IMR-90 (cell line): ENCODE measurements around the gene SLC8A1. TPM values are rescaled to one million over a fixed set of nuclear protein-coding genes. Genes with fewer than 3 reads are reported as not detected.

Experiments used
- ATAC-seq: fragments of 200-7000 bp; cut with Tn5 transposase; 2 replicates; pipeline ENCODE4 v1.9.1; 2020; ENCODE audit warnings: low read depth, mild to moderate bottlenecking, moderate library complexity
- BruUV-seq: library from RNA; stranded (reverse); fragments of 400-500 nt; replicated peaks from 2 replicates; lab custom pipeline; 2021; lab: Mats Ljungman, UMichigan
- CTCF ChIA-PET: fragments of 300-600 bp; formaldehyde crosslinking; extraction: SDS; loops from one replicate; lab custom pipeline; 2021; ENCODE audit warnings: antibody characterized with exemption; lab: Yijun Ruan, JAX
- POLR2A ChIA-PET: fragments of 300-600 bp; sonication (Branson Sonifier 250); formaldehyde crosslinking; loops from one replicate; lab custom pipeline; 2022; ENCODE audit warnings: antibody characterized with exemption; ENCODE audit not compliant: unreplicated experiment; lab: Charles Lee
- DNase-seq: peaks from one replicate; pipeline ENCODE4 v3.0.0; 2013
- H2AFZ ChIP-seq: replicated peaks from 2 replicates; pipeline ENCODE3; 2013; ENCODE audit warnings: low read length, mild to moderate bottlenecking; ENCODE audit not compliant: poor library complexity
- H2AK5ac ChIP-seq: 2 replicates; pipeline ENCODE4 v1.6.1; 2013; ENCODE audit warnings: low read depth, low read length, inconsistent platforms
- H2AK9ac ChIP-seq: replicated peaks from 2 replicates; pipeline ENCODE3; 2013; ENCODE audit warnings: mild to moderate bottlenecking, low read depth, low read length, moderate library complexity; ENCODE audit not compliant: poor library complexity
- H2BK120ac ChIP-seq: 2 replicates; pipeline ENCODE4 v1.6.1; 2013; ENCODE audit warnings: low read depth, low read length, inconsistent platforms
- H2BK15ac ChIP-seq: 3 replicates; pipeline ENCODE4 v1.6.1; 2013; ENCODE audit warnings: low read depth, low read length, inconsistent platforms
- H2BK20ac ChIP-seq: 2 replicates; pipeline ENCODE4 v1.6.1; 2013; ENCODE audit warnings: low read depth, mild to moderate bottlenecking, inconsistent platforms, low read length, moderate library complexity
- H2BK5ac ChIP-seq: 2 replicates; pipeline ENCODE4 v1.6.1; 2013; ENCODE audit warnings: mild to moderate bottlenecking, low read depth, low read length, inconsistent platforms; ENCODE audit not compliant: poor library complexity, severe bottlenecking
- H3K14ac ChIP-seq: replicated peaks from 2 replicates; pipeline ENCODE4 v1.6.1; 2013; ENCODE audit warnings: low read depth, low read length, inconsistent platforms
- H3K18ac ChIP-seq: 2 replicates; pipeline ENCODE4 v1.6.1; 2013; ENCODE audit warnings: low read depth, low read length, control low read depth
- H3K23ac ChIP-seq: 2 replicates; pipeline ENCODE4 v1.6.1; 2013; ENCODE audit warnings: low read depth, low read length, inconsistent platforms
- H3K27ac ChIP-seq: 2 replicates; pipeline ENCODE4 v1.5.1; 2013; ENCODE audit warnings: mild to moderate bottlenecking, control low read depth, low read length; ENCODE audit not compliant: insufficient read depth
- H3K27me3 ChIP-seq: 2 replicates; pipeline ENCODE4 v1.6.1; 2013; ENCODE audit warnings: low read length; ENCODE audit not compliant: control insufficient read depth, insufficient read depth
- H3K36me3 ChIP-seq: 2 replicates; pipeline ENCODE4 v1.6.1; 2013; ENCODE audit warnings: low read length, mixed read lengths; ENCODE audit not compliant: control insufficient read depth, insufficient read depth
- H3K4ac ChIP-seq: 2 replicates; pipeline ENCODE4 v1.6.1; 2013; ENCODE audit warnings: low read depth, low read length, inconsistent platforms
- H3K4me1 ChIP-seq: 2 replicates; pipeline ENCODE4 v1.6.1; 2013; ENCODE audit warnings: low read length, mixed read lengths; ENCODE audit not compliant: control insufficient read depth, insufficient read depth
- H3K4me2 ChIP-seq: 2 replicates; pipeline ENCODE4 v1.6.1; 2013; ENCODE audit warnings: low read depth, mild to moderate bottlenecking, control low read depth, low read length, moderate library complexity
- H3K4me3 ChIP-seq: 2 replicates; pipeline ENCODE4 v1.5.1; 2013; ENCODE audit warnings: low read depth, mild to moderate bottlenecking, control low read depth, low read length, moderate library complexity; ENCODE audit not compliant: insufficient read depth
- H3K56ac ChIP-seq: 2 replicates; pipeline ENCODE4 v1.6.1; 2013; ENCODE audit warnings: low read length, inconsistent platforms; ENCODE audit not compliant: insufficient read depth; ENCODE audit errors: extremely low read depth
- H3K79me1 ChIP-seq, 2 experiments: 2 replicates each; pipeline ENCODE4 v1.6.1; 2013; ENCODE audit warnings: low read length in 2 of 2, inconsistent platforms in 1 of 2, low read depth in 1 of 2
- H3K9ac ChIP-seq: 2 replicates; pipeline ENCODE4 v1.6.1; 2013; ENCODE audit warnings: low read depth, low read length, control low read depth
- H3K9me1 ChIP-seq: 2 replicates; pipeline ENCODE4 v1.6.1; 2013; ENCODE audit warnings: low read length, inconsistent platforms; ENCODE audit not compliant: insufficient read depth
- H3K9me3 ChIP-seq: 2 replicates; pipeline ENCODE4 v1.6.1; 2013; ENCODE audit warnings: low read length; ENCODE audit not compliant: control insufficient read depth, insufficient read depth
- H4K20me1 ChIP-seq: 2 replicates; pipeline ENCODE4 v1.6.1; 2013; ENCODE audit warnings: low read length, inconsistent platforms; ENCODE audit not compliant: insufficient read depth
- H4K5ac ChIP-seq: 2 replicates; pipeline ENCODE4 v1.6.1; 2013; ENCODE audit warnings: mild to moderate bottlenecking, low read depth, low read length, control low read depth
- H4K8ac ChIP-seq, 2 experiments: 2 replicates each; pipeline ENCODE4 v1.6.1; 2013; ENCODE audit warnings: low read depth in 2 of 2, low read length in 2 of 2, control low read depth in 1 of 2, inconsistent platforms in 1 of 2
- H4K91ac ChIP-seq: 2 replicates; pipeline ENCODE4 v1.6.1; 2013; ENCODE audit warnings: low read depth, low read length, inconsistent platforms; ENCODE audit not compliant: insufficient read depth
- BHLHE40 ChIP-seq: fragments of 150-350 bp; IDR thresholded peaks from 2 replicates; pipeline ENCODE4 v1.6.1; 2016; ENCODE audit warnings: mild to moderate bottlenecking, low read depth, low read length
- CEBPB ChIP-seq: IDR thresholded peaks from 2 replicates; pipeline ENCODE4 v1.6.1; 2012; ENCODE audit warnings: low read depth, low read length, improper control_type of control experiment
- CTCF ChIP-seq: conservative IDR thresholded peaks from 2 replicates; pipeline ENCODE4 v1.5.1; 2012; ENCODE audit warnings: mild to moderate bottlenecking, low read depth, low read length, improper control_type of control experiment
- ELK1 ChIP-seq: fragments of 150-350 bp; IDR thresholded peaks from 2 replicates; pipeline ENCODE4 v1.6.1; 2016; ENCODE audit warnings: low read depth, mild to moderate bottlenecking, low read length, moderate library complexity, borderline replicate concordance
- FOS ChIP-seq: fragments of 150-350 bp; IDR thresholded peaks from 2 replicates; pipeline ENCODE4 v1.6.1; 2016; ENCODE audit warnings: low read depth, low read length
- MAFK ChIP-seq: IDR thresholded peaks from 2 replicates; pipeline ENCODE4 v1.6.1; 2012; ENCODE audit warnings: low read depth, low read length, improper control_type of control experiment
- MAZ ChIP-seq: IDR thresholded peaks from 2 replicates; pipeline ENCODE4 v1.6.1; 2012; ENCODE audit warnings: low read depth, mild to moderate bottlenecking, low read length, improper control_type of control experiment, moderate library complexity, borderline replicate concordance
- MXI1 ChIP-seq: IDR thresholded peaks from 2 replicates; pipeline ENCODE4 v1.6.1; 2012; ENCODE audit warnings: low read depth, mild to moderate bottlenecking, low read length, moderate library complexity, borderline replicate concordance
- NFE2L2 ChIP-seq: fragments of 150-350 bp; IDR thresholded peaks from 2 replicates; pipeline ENCODE4 v1.6.1; 2016; ENCODE audit warnings: low read depth, mild to moderate bottlenecking, low read length
- POLR2A ChIP-seq: IDR thresholded peaks from 2 replicates; pipeline ENCODE4 v1.6.1; 2012; ENCODE audit warnings: mild to moderate bottlenecking, low read depth, low read length
- RAD21 ChIP-seq: IDR thresholded peaks from 2 replicates; pipeline ENCODE4 v1.6.1; 2012; ENCODE audit warnings: low read length, improper control_type of control experiment
- RCOR1 ChIP-seq: IDR thresholded peaks from 2 replicates; pipeline ENCODE4 v1.6.1; 2012; ENCODE audit warnings: mild to moderate bottlenecking, low read length, improper control_type of control experiment; ENCODE audit not compliant: insufficient replicate concordance
- RFX5 ChIP-seq: IDR thresholded peaks from 2 replicates; pipeline ENCODE4 v1.8.0; 2012; ENCODE audit warnings: low read depth, mild to moderate bottlenecking, low read length, moderate library complexity
- SMC3 ChIP-seq: fragments of 150-350 bp; IDR thresholded peaks from 2 replicates; pipeline ENCODE4 v1.6.1; 2016; ENCODE audit warnings: low read depth, mild to moderate bottlenecking, antibody characterized with exemption, low read length, moderate library complexity
- USF2 ChIP-seq: fragments of 150-350 bp; IDR thresholded peaks from 2 replicates; pipeline ENCODE4 v1.6.1; 2017; ENCODE audit warnings: mild to moderate bottlenecking, antibody characterized with exemption, low read length, low read depth
- WGBS, 2 experiments: methylation state at CpG; one replicate each; pipeline versions ENCODE4 v1.1.5 to v1.1.7; 2013; ENCODE audit warnings: missing lambda C conversion rate in 2 of 2; ENCODE audit not compliant: insufficient read length in 1 of 2; ENCODE audit errors: extremely low coverage in 2 of 2; 5-methylcytosine and 5-hydroxymethylcytosine counted together
- dilution Hi-C: fragments of 300-500 bp; cut with HindIII; formaldehyde crosslinking; loops from one replicate; pipeline ENCODE4 v1.14.3; 2018; ENCODE audit warnings: low sequenced_read_pairs; ENCODE audit not compliant: unreplicated experiment
- in situ Hi-C: fragments of 300-500 bp; cut with MboI; formaldehyde crosslinking; loops from 3 replicates; pipeline ENCODE4 v1.14.3; 2019; ENCODE audit warnings: low sequenced_read_pairs, inconsistent platforms, mixed read lengths
- intact Hi-C: fragments of 100-400 bp; cut with micrococcal nuclease; formaldehyde crosslinking; loops from 2 replicates; pipeline ENCODE4 v1.10.0; 2022
- polyA plus RNA-seq, 3 experiments: library from polyadenylated mRNA; depleted of rRNA; stranded (reverse); fragments of >200 nt; gene quantifications; 2 replicates each; pipeline ENCODE4 v1.2.3, GENCODE V29; 2012; ENCODE audit warnings: low replicate concordance in 1 of 3
- total RNA-seq: library from RNA; depleted of rRNA; stranded (reverse); fragments of >200 nt; gene quantifications from 2 replicates; pipeline ENCODE4 v1.2.3, GENCODE V29; 2012

SLC8A1 gene
- total and polyA plus RNA-seq, 2 of the 4 experiments (the other 2 are of a cell fraction): 7.7 to 57.0 TPM

- peak overlapping the region; percentile 75 for H2BK5ac ChIP-seq
- H3K4me1 ChIP-seq: peaks cover 3% of the 10 kb centered on the region; the same call in 1 of the 2 replicates
- POLR2A ChIA-PET: interaction anchor here (0.6 kb wide), 1 partner anchor 86 kb away, joined by 3 read pairs; no protein-coding TSS in a partner anchor
- no peaks in the 10 kb centered on the region for H3K9me3 ChIP-seq
- dilution Hi-C loops (no loop called here), in situ Hi-C loops (no loop called here), intact Hi-C loops (no loop called here)
- no peaks in the 10 kb centered on the region for H3K27me3 ChIP-seq
- TF ChIP-seq RAD21: no peak
- TF ChIP-seq RFX5: no peak
- no peak for TF ChIP-seq SMC3
- TF ChIP-seq MAFK: no peak
- no peak for TF ChIP-seq NFE2L2
- TF ChIP-seq CEBPB: no peak
- TF ChIP-seq BHLHE40: no peak
- no peak for TF ChIP-seq POLR2A
- TF ChIP-seq ELK1: no peak
- no peak for TF ChIP-seq MAZ
- no peak for TF ChIP-seq CTCF
- TF ChIP-seq RCOR1: no peak
- no peak for TF ChIP-seq MXI1
- TF ChIP-seq USF2: no peak
- TF ChIP-seq FOS: no peak
- no peak overlapping the region for H4K91ac ChIP-seq
- no peak overlapping the region for H2AFZ ChIP-seq
- no peak overlapping the region for H4K5ac ChIP-seq
- H3K9ac ChIP-seq: no peak overlapping the region
- H2AK5ac ChIP-seq: no peak overlapping the region
- peak overlapping the region in 1 of 2 experiments; percentile 53; a peak in 2 of 4 replicates for H4K8ac ChIP-seq
- no peak overlapping the region for H3K14ac ChIP-seq
- H3K79me1 ChIP-seq: peaks cover 15 to 19% of the 10 kb centered on the region in 2 experiments
- BruUV-seq: no TSS peak
- H3K4me2 ChIP-seq: peak overlapping the region; percentile 21; the same call in 1 of the 2 replicates
- no peak overlapping the region for H3K4me3 ChIP-seq
- no peaks in the 10 kb centered on the region for H3K9me1 ChIP-seq
- H3K56ac ChIP-seq: 0 out of 2 replicates have a peak overlapping the region, but pooled peaks have one; percentile 29
- CTCF ChIA-PET: no interaction called here
- H3K18ac ChIP-seq: no peak overlapping the region; the same call in 1 of the 2 replicates
- no peak overlapping the region; the same call in 1 of the 2 replicates for H3K4ac ChIP-seq
- no peak overlapping the region for H3K23ac ChIP-seq
- no peaks in the 10 kb centered on the region for H3K36me3 ChIP-seq
- H4K20me1 ChIP-seq: no peaks in the 10 kb centered on the region
- ATAC-seq (peak; percentile 84), DNase-seq (peak; percentile 86)
- H2BK120ac ChIP-seq: no peak overlapping the region
- no CpG with 5 or more reads among the region's 7 CpGs for WGBS, 2 experiments
- no peak overlapping the region for H2BK20ac ChIP-seq
- H2AK9ac ChIP-seq: no peak overlapping the region
- peak overlapping the region; percentile 46; the same call in 1 of the 2 replicates for H3K27ac ChIP-seq
- H2BK15ac ChIP-seq: no peak overlapping the region
These were observed 119.6 kb downstream of the SLC8A1 start for GRCh38 chr2:40332191-40332826.
